PC-9 (cell line): ENCODE measurements around the gene RIMBP2.

ENCODE experiments used
- CTCF ChIP-seq: fragments of 200-600 bp; sonication (generic); conservative IDR thresholded peaks from 2 replicates; pipeline ENCODE4 v1.6.1; 2017; ENCODE audit warnings: mixed run types, antibody characterized with exemption, mild to moderate bottlenecking, moderate library complexity
- EZH2 ChIP-seq: fragments of 200-600 bp; sonication (generic); IDR thresholded peaks from 2 replicates; pipeline ENCODE4 v1.8.0; 2017; ENCODE audit warnings: antibody characterized with exemption, low read depth

GRCh38 chr12:130603396-130603965, 112.6 kb downstream of the RIMBP2 start:
- TF ChIP-seq CTCF (no peak), EZH2 (no peak)
